Right renal pelvis (tissue), 4 donors: ENCODE measurements around the gene GIPC1. TPM values are rescaled to one million over a fixed set of nuclear protein-coding genes. Genes with fewer than 3 reads are reported as not detected.
"Not testable (repeated sequence)": the region's sequence is repeated elsewhere in the genome, so short reads cannot be mapped to it uniquely, and the experiment has no call there.

Experiments
- DNase-seq, 4 donors: peaks; one replicate each; pipeline ENCODE4 v3.0.0-alpha.2; 2013; ENCODE audit warnings: low read depth in 4 of 4, low spot score in 3 of 4, missing footprints in 1 of 4
- polyA plus RNA-seq, 4 donors: library from polyadenylated mRNA; unstranded; fragments of 120-200 nt; gene quantifications; one replicate each; pipeline ENCODE4 v1.2.1, GENCODE V29; 2013; ENCODE audit not compliant: insufficient read length in 4 of 4

The GIPC1 gene
- polyA plus RNA-seq, 4 donors, result 67.1 to 95.9 (median 70.2) TPM

- no peak for DNase-seq
Measured at GRCh38 chr19:14519245-14519859, 23.4 kb upstream of the GIPC1 start.

GRCh38 chr19:14517840-14518505 is 22.0 kb upstream of the GIPC1 start, which contains the start of gene DNAJB1:
TSS of gene DNAJB1 (minus strand) at chr19:14518397. CDS start at chr19:14518349, 48 bp downstream.
- DNase-seq, result peak in 1 of 4 donors; percentile 58

- no peak for DNase-seq
Measured at GRCh38 chr19:14517446-14517839, 21.5 kb upstream of the GIPC1 start.

GRCh38 chr19:14516746-14517438 is 21.0 kb upstream of the GIPC1 start:
- DNase-seq, result no peak

GRCh38 chr19:14516048-14516534 is 20.2 kb upstream of the GIPC1 start:
- no peak for DNase-seq

- no peak for DNase-seq
Measured at GRCh38 chr19:14515501-14516047, 19.6 kb upstream of the GIPC1 start.

- no peak for DNase-seq
Measured at GRCh38 chr19:14514215-14514863, 18.4 kb upstream of the GIPC1 start.

GRCh38 chr19:14512406-14512961 is 16.6 kb upstream of the GIPC1 start:
- DNase-seq, result no peak

GRCh38 chr19:14511229-14511593 is 15.3 kb upstream of the GIPC1 start:
- no peak for DNase-seq

- no peak for DNase-seq
Measured at GRCh38 chr19:14510311-14511228, 14.6 kb upstream of the GIPC1 start.

- DNase-seq, result no peak
Measured at GRCh38 chr19:14507704-14508542, 12.0 kb upstream of the GIPC1 start.

- no peak for DNase-seq
Measured at GRCh38 chr19:14505488-14506239, 9.7 kb upstream of the GIPC1 start.

- DNase-seq, result not testable (repeated sequence)
Measured at GRCh38 chr19:14504575-14504974, 8.6 kb upstream of the GIPC1 start.

GRCh38 chr19:14503285-14503684 is 7.4 kb upstream of the GIPC1 start:
- DNase-seq, result no peak

GRCh38 chr19:14502334-14503092 is 6.6 kb upstream of the GIPC1 start:
- no peak for DNase-seq

GRCh38 chr19:14497228-14497921 is 1.4 kb upstream of the GIPC1 start:
- DNase-seq, result no peak

- DNase-seq, result no peak
Measured at GRCh38 chr19:14496834-14497227, 904 bp upstream of the GIPC1 start.
